ENCODE data around the gene ITIH1. TPM values are rescaled to one million over a fixed set of nuclear protein-coding genes. Genes with fewer than 3 reads are reported as not detected.
"Not testable (repeated sequence)": the region's sequence is repeated elsewhere in the genome, so short reads cannot be mapped to it uniquely, and the experiment has no call there.

Gene ITIH1, protein sequence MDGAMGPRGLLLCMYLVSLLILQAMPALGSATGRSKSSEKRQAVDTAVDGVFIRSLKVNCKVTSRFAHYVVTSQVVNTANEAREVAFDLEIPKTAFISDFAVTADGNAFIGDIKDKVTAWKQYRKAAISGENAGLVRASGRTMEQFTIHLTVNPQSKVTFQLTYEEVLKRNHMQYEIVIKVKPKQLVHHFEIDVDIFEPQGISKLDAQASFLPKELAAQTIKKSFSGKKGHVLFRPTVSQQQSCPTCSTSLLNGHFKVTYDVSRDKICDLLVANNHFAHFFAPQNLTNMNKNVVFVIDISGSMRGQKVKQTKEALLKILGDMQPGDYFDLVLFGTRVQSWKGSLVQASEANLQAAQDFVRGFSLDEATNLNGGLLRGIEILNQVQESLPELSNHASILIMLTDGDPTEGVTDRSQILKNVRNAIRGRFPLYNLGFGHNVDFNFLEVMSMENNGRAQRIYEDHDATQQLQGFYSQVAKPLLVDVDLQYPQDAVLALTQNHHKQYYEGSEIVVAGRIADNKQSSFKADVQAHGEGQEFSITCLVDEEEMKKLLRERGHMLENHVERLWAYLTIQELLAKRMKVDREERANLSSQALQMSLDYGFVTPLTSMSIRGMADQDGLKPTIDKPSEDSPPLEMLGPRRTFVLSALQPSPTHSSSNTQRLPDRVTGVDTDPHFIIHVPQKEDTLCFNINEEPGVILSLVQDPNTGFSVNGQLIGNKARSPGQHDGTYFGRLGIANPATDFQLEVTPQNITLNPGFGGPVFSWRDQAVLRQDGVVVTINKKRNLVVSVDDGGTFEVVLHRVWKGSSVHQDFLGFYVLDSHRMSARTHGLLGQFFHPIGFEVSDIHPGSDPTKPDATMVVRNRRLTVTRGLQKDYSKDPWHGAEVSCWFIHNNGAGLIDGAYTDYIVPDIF
- total RNA-seq (not detected), total RNA-seq (0 to 1.5 (median 0) reads per million in 172 experiments)
- polyA plus RNA-seq (2013, experiment 1 of 2): 0.14 TPM
- polyA plus RNA-seq (2013, experiment 2 of 2): 0.10 TPM

DNA sequence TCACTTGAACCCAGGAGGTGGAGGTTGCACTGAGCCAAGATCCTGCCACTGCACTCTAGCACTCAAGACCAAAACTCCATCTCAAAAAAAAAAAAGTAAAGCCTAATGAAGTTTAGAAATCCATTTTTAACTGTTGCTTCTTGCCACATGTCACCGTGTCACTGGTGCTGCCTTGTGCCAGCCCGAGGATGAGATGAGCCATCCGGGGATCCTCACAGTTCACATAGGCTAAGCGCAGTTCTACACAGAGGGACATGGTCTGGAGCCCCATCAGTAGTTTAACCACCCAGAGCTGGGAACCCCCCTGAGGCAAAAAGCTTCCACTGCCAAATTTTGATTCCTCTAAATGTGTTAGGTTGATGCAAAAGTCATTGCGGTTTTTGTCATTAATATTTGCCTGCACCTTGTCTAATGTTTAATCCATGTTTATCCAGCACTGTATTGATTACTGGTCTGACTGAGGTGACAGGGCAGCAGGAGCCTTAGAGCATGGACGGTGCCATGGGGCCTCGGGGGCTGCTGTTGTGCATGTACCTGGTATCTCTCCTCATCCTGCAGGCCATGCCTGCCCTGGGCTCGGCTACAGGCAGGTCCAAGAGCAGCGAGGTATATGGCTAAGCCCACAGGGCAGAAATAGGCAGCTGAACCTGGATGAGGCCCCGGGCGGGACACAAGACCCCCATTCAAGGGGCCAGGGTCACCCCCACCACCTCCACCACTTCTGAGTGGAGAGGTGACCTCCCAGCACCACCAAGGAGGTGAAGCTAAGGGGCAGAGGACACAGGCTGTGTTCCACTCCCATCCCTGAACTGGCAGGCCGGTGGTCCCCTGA lies at the start of gene ITIH1:
Gene ITIH1, plus strand, starts transcription at position 473 of the 832 bp plus-strand sequence. Its CDS starts 17 bp downstream, at position 490.
- no peaks in the 10 kb centered on the region for H3K4me1 Mint-ChIP-seq (ENCODE audit: low read depth)
- TF ChIP-seq, protein P1, sequence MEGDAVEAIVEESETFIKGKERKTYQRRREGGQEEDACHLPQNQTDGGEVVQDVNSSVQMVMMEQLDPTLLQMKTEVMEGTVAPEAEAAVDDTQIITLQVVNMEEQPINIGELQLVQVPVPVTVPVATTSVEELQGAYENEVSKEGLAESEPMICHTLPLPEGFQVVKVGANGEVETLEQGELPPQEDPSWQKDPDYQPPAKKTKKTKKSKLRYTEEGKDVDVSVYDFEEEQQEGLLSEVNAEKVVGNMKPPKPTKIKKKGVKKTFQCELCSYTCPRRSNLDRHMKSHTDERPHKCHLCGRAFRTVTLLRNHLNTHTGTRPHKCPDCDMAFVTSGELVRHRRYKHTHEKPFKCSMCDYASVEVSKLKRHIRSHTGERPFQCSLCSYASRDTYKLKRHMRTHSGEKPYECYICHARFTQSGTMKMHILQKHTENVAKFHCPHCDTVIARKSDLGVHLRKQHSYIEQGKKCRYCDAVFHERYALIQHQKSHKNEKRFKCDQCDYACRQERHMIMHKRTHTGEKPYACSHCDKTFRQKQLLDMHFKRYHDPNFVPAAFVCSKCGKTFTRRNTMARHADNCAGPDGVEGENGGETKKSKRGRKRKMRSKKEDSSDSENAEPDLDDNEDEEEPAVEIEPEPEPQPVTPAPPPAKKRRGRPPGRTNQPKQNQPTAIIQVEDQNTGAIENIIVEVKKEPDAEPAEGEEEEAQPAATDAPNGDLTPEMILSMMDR (IDR thresholded peaks at IDR 0.05): no peak
- intact Hi-C loops (cut with DNase I, micrococcal nuclease): no loop called here
- H3K36me3 Mint-ChIP-seq (ENCODE audit: low read depth): no peaks in the 10 kb centered on the region
- H3K27me3 Mint-ChIP-seq: no peaks in the 10 kb centered on the region
- DNase-seq (no peak), ATAC-seq (ENCODE audit: poor library complexity) (no peak)
- H3K9me3 Mint-ChIP-seq: no peaks in the 10 kb centered on the region
- Histone ChIP-seq H3K27me3 (ENCODE audit: control insufficient read depth in 1 of 2, insufficient read depth in 2 of 2, low read length in 2 of 2) (no peaks in the 10 kb centered on the region), H3K4me1 (ENCODE audit: insufficient read depth, low read length) (no peaks in the 10 kb centered on the region), H3K27ac (ENCODE audit: low read depth in 1 of 2, low read length in 2 of 2) (no peak within 1 kb of the TSS), H3K4me3 (ENCODE audit: low read length) (no peak within 1 kb of the TSS), H3K36me3 (ENCODE audit: insufficient read depth, low read length) (no peaks in the 10 kb centered on the region), H3K9me3 (ENCODE audit: control insufficient read depth in 1 of 2, insufficient read depth in 1 of 2, low read length in 2 of 2) (no peaks in the 10 kb centered on the region)
- ChIA-PET CTCF (no interaction called here), POLR2A (no interaction called here)
- no peak within 1 kb of the TSS for H3K27ac Mint-ChIP-seq
- no peak within 1 kb of the TSS for H3K4me3 Mint-ChIP-seq

DNA sequence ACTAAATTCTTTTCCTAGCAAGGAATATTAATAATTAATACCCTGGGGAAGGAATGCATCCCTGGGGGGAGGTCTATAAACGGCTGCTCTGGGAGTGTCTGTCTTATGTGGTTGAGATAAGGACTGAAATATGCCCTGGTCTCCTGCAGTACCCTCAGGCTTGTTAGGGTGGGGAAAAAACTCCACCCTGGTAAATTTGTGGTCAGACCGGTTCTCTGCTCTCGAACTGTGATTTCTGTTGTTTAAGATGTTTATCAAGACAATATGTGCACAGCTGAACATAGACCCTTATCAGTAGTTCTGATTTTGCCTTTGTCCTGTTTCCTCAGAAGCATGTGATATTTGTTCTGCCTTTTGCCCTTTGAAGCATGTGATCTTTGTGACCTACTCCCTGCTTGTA lies 48.6 kb upstream of the ITIH1 start:
- H3K4me1 Mint-ChIP-seq (ENCODE audit: low read depth); H3K4me3 Mint-ChIP-seq; DNase-seq; H3K27me3 ChIP-seq (ENCODE audit: control insufficient read depth in 1 of 2, insufficient read depth in 2 of 2, low read length in 2 of 2); H3K27ac Mint-ChIP-seq; H3K4me3 ChIP-seq (ENCODE audit: low read length); ATAC-seq (ENCODE audit: poor library complexity); H3K9me3 Mint-ChIP-seq; H3K4me1 ChIP-seq (ENCODE audit: insufficient read depth, low read length); H3K27me3 Mint-ChIP-seq; CTCF ChIA-PET; intact Hi-C loops (cut with DNase I, micrococcal nuclease); H3K27ac ChIP-seq (ENCODE audit: low read depth in 1 of 2, low read length in 2 of 2): not testable (repeated sequence)
- peaks cover 27% of the 10 kb centered on the region for H3K36me3 ChIP-seq (ENCODE audit: insufficient read depth, low read length)
- peaks cover 0 to 15% of the 10 kb centered on the region in 2 experiments for H3K9me3 ChIP-seq (ENCODE audit: control insufficient read depth in 1 of 2, insufficient read depth in 1 of 2, low read length in 2 of 2)
- peaks cover 59% of the 10 kb centered on the region for H3K36me3 Mint-ChIP-seq (ENCODE audit: low read depth)
- POLR2A ChIA-PET: interaction anchor here (0.6 kb wide), 1 partner anchor 1301 kb away, joined by 4 read pairs; no protein-coding TSS in a partner anchor

DNA sequence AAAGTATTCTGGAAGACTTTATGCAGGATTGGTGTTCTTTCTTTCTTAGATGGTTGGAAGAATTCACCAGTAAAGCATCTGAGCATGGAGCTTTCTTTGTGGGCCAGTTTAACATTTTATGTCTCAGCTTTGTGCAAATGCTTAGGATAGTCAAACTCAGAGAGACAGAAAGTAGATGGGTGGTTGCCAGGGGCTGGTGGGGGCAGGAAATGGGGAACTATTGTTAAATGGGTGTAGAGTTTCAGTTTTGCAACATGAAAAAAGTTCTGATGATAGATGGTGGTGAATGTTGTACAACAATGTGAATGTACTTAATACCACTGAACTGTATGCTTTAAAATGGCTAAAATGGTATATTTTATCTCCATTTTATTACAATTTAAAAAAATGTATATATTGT lies 46.7 kb upstream of the ITIH1 start:
- ChIA-PET CTCF (no interaction called here), POLR2A (no interaction called here)
- Mint-ChIP-seq H3K4me3 (no peak overlapping the region), H3K9me3 (peaks cover 3% of the 10 kb centered on the region), H3K27me3 (no peaks in the 10 kb centered on the region), H3K36me3 (ENCODE audit: low read depth) (peaks cover 76% of the 10 kb centered on the region), H3K27ac (no peak overlapping the region), H3K4me1 (ENCODE audit: low read depth) (no peaks in the 10 kb centered on the region)
- DNase-seq (no peak), ATAC-seq (ENCODE audit: poor library complexity) (no peak)
- Histone ChIP-seq H3K4me1 (ENCODE audit: insufficient read depth, low read length) (no peaks in the 10 kb centered on the region), H3K36me3 (ENCODE audit: insufficient read depth, low read length) (peaks cover 30% of the 10 kb centered on the region), H3K27me3 (ENCODE audit: control insufficient read depth in 1 of 2, insufficient read depth in 2 of 2, low read length in 2 of 2) (no peaks in the 10 kb centered on the region), H3K9me3 (ENCODE audit: control insufficient read depth in 1 of 2, insufficient read depth in 1 of 2, low read length in 2 of 2) (peaks cover 0 to 19% of the 10 kb centered on the region in 2 experiments), H3K4me3 (ENCODE audit: low read length) (no peak overlapping the region), H3K27ac (ENCODE audit: low read depth in 1 of 2, low read length in 2 of 2) (no peak overlapping the region)
- TF ChIP-seq, protein P1 (IDR thresholded peaks at IDR 0.05): no peak
- intact Hi-C loops (cut with DNase I, micrococcal nuclease): no loop called here
